ENCODE results near the gene MARS1.

The MARS1 gene

GRCh38 chr12:57564178-57564740 lies 76.4 kb downstream of the MARS1 start:
- Histone ChIP-seq H3K4me3 (ENCODE audit: low read depth in 1 of 2, low read length in 2 of 2) (no peak overlapping the region), H3K27ac (ENCODE audit: low read length) (no peak overlapping the region), H3K9me3 (ENCODE audit: control insufficient read depth in 1 of 2, low read length in 2 of 2) (no peaks in the 10 kb centered on the region), H3K36me3 (ENCODE audit: control insufficient read depth in 1 of 2, insufficient read depth in 2 of 2, low read length in 2 of 2) (peaks cover 0 to 3% of the 10 kb centered on the region in 2 donors), H3K4me1 (ENCODE audit: control insufficient read depth in 1 of 2, insufficient read depth in 2 of 2, low read length in 2 of 2) (no peaks in the 10 kb centered on the region), H3K27me3 (ENCODE audit: low read depth, low read length) (no peaks in the 10 kb centered on the region)
